Measurements from ENCODE around the gene CDH2. TPM values are rescaled to one million over a fixed set of nuclear protein-coding genes. Genes with fewer than 3 reads are reported as not detected.

Gene CDH2
- total and polyA plus RNA-seq, 9 donors: 2.9 to 78.3 (median 11.2) TPM

DNA sequence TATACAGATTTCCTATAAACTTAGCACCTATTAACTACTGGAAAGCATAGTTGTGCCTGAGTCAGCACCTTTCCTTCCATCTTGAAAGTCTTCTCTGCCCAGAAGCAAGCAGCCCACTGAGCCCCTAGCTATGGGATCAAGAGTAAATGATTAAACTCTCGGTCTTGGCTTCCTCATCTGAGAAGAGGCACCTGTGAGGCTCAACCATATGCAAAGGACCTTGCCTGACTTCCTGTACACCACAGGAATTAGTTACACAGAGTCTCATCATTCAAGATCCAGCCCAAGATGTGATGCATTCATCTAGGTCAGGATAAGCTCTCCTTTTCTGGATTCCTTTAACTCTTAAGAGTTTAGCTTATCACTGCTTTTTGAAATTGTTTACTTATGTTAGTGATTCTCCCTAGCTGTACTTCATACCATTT lies 96.0 kb downstream of the CDH2 start:
- no peak for DNase-seq
- no peak overlapping the region for H3K4me3 ChIP-seq
- intact Hi-C loops (cut with DNase I): no loop called here
- no peak overlapping the region for H3K27ac ChIP-seq
- 46 to 67% (median 60%) methylated on average over 1 of the region's 1 CpG for WGBS, 3 donors
- no peaks in the 10 kb centered on the region for H3K27me3 ChIP-seq
- TF ChIP-seq, protein P1, sequence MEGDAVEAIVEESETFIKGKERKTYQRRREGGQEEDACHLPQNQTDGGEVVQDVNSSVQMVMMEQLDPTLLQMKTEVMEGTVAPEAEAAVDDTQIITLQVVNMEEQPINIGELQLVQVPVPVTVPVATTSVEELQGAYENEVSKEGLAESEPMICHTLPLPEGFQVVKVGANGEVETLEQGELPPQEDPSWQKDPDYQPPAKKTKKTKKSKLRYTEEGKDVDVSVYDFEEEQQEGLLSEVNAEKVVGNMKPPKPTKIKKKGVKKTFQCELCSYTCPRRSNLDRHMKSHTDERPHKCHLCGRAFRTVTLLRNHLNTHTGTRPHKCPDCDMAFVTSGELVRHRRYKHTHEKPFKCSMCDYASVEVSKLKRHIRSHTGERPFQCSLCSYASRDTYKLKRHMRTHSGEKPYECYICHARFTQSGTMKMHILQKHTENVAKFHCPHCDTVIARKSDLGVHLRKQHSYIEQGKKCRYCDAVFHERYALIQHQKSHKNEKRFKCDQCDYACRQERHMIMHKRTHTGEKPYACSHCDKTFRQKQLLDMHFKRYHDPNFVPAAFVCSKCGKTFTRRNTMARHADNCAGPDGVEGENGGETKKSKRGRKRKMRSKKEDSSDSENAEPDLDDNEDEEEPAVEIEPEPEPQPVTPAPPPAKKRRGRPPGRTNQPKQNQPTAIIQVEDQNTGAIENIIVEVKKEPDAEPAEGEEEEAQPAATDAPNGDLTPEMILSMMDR (IDR thresholded peaks at IDR 0.05): no peak
- no peak for TF ChIP-seq EP300 (IDR thresholded peaks at IDR 0.05)
- TF ChIP-seq POLR2A (IDR thresholded peaks at IDR 0.05): no peak
- no peaks in the 10 kb centered on the region for H3K36me3 ChIP-seq
- H3K4me1 ChIP-seq (ENCODE audit: insufficient read depth): peaks cover 2% of the 10 kb centered on the region
- no peaks in the 10 kb centered on the region for H3K9me3 ChIP-seq

DNA sequence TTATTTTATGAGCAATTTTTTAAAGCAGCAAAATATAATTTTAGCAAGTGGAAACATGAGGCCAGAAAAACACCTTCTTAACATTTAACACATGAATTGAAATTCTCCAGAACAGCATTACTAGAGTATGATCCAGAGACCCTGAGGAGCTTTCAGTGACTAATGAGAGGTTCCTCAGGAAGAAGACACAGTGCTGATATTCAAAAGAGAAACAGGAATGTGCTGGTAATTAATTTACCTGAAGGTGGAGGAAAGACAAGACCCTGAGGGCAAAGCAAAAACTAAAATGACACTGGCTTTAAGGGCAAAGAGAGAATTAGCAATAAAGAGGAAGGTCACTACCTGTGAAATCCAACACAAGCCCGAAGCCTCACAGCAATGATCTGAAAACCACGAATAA lies 97.0 kb downstream of the CDH2 start:
- Histone ChIP-seq H3K4me1 (ENCODE audit: insufficient read depth) (peaks cover 2% of the 10 kb centered on the region), H3K9me3 (no peaks in the 10 kb centered on the region), H3K36me3 (no peaks in the 10 kb centered on the region), H3K27ac (no peak overlapping the region), H3K27me3 (no peaks in the 10 kb centered on the region), H3K4me3 (no peak overlapping the region)
- 91 to 95% (median 92%) methylated on average over 2 of the region's 2 CpGs for WGBS, 3 donors
- no peak for DNase-seq
- TF ChIP-seq EP300 (IDR thresholded peaks at IDR 0.05): no peak
- TF ChIP-seq, protein P1 (IDR thresholded peaks at IDR 0.05): no peak
- TF ChIP-seq POLR2A (IDR thresholded peaks at IDR 0.05): no peak
- intact Hi-C loops (cut with DNase I): no loop called here

DNA sequence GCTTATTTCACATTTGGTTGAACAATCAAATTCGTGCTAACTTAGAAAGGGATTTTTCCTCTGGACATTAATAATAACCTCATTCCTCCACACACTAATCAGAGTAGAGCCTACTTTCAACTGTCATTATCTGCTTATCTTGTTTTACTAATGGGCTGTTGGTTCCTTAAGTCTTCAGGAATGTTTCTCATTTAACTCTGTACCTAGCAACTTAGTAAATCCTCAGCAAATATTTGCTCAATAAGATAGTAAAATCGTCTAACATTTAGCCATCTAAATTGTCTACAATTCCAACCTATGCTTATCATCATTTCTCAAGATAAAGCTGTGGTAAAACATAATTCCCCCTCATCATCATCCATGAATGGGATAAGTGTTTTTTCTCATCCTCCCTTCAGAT lies 98.1 kb downstream of the CDH2 start:
- H3K4me1 ChIP-seq (ENCODE audit: insufficient read depth): peaks cover 2% of the 10 kb centered on the region
- no peak for TF ChIP-seq POLR2A (IDR thresholded peaks at IDR 0.05)
- H3K27ac ChIP-seq: no peak overlapping the region
- WGBS, 3 donors: 14 to 26% (median 16%) methylated on average over 2 of the region's 2 CpGs
- H3K9me3 ChIP-seq: no peaks in the 10 kb centered on the region
- DNase-seq: no peak
- H3K27me3 ChIP-seq: no peaks in the 10 kb centered on the region
- H3K4me3 ChIP-seq: no peak overlapping the region
- no peaks in the 10 kb centered on the region for H3K36me3 ChIP-seq
- intact Hi-C loops (cut with DNase I): no loop called here

DNA sequence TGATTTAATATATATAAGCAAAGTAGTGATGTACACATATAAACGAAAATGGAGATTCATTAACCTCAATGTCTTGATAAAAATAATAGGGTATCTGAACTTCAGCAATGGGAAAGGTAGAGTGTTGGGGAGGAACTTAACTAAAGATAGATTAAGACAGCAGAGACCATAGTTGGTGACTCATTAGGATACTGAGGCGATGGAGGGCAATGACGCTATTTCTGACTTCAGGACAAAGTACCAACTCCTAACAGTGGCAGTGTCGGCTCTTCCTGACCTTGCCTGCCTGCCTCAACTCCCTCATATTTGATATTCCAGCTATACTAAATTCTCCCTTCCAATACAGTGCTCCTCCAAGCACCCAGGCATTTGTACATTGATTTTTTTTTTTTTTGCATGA lies 98.6 kb downstream of the CDH2 start:
- Histone ChIP-seq H3K4me3 (no peak overlapping the region), H3K36me3 (no peaks in the 10 kb centered on the region), H3K4me1 (ENCODE audit: insufficient read depth) (peaks cover 2% of the 10 kb centered on the region), H3K27ac (no peak overlapping the region), H3K27me3 (no peaks in the 10 kb centered on the region), H3K9me3 (no peaks in the 10 kb centered on the region)
- no peak for DNase-seq
- TF ChIP-seq POLR2A (IDR thresholded peaks at IDR 0.05): no peak
- TF ChIP-seq, protein P1 (IDR thresholded peaks at IDR 0.05): no peak
- TF ChIP-seq EP300 (IDR thresholded peaks at IDR 0.05): no peak
- intact Hi-C loops (cut with DNase I): no loop called here
- 69 to 84% (median 79%) methylated on average over 4 of the region's 4 CpGs for WGBS, 3 donors

DNA sequence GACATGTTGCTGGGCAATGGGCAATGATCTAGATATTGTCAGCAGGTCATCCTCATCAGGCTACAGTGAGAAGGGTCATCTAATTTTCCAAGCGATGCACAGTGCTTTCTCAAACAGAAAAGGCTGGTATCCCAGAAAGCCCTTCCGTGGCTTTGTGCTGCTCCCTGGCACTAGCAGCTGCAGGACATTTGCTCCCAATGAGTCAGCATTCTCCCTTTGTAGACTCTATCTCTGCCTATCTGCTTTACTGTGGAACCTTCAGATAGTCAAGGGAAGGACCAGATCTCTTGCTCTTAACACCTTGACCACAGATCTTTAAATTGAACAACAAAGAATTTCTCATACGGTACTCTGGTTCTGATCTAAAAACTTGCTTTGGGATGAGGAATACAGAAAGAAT lies 101.4 kb downstream of the CDH2 start:
- DNase-seq: no peak
- H3K36me3 ChIP-seq: no peaks in the 10 kb centered on the region
- no peaks in the 10 kb centered on the region for H3K27me3 ChIP-seq
- H3K9me3 ChIP-seq: no peaks in the 10 kb centered on the region
- peaks cover 2% of the 10 kb centered on the region for H3K4me1 ChIP-seq (ENCODE audit: insufficient read depth)
- intact Hi-C loops (cut with DNase I): no loop called here
- H3K4me3 ChIP-seq: no peak overlapping the region
- WGBS, 3 donors: 82 to 99% (median 94%) methylated on average over 3 of the region's 3 CpGs
- no peak for TF ChIP-seq POLR2A (IDR thresholded peaks at IDR 0.05)
- TF ChIP-seq, protein P1 (IDR thresholded peaks at IDR 0.05): no peak
- TF ChIP-seq EP300 (IDR thresholded peaks at IDR 0.05): no peak
- no peak overlapping the region for H3K27ac ChIP-seq

Measured in ovary (tissue), 9 donors.